Ecto neural progenitor cell (in vitro differentiated cells): ENCODE results near the gene MT1F.

Experiments used
- DNase-seq: peaks from one replicate; pipeline ENCODE4 v3.0.0-alpha.2; 2018; ENCODE audit warnings: low spot score

The MT1F gene

DNA sequence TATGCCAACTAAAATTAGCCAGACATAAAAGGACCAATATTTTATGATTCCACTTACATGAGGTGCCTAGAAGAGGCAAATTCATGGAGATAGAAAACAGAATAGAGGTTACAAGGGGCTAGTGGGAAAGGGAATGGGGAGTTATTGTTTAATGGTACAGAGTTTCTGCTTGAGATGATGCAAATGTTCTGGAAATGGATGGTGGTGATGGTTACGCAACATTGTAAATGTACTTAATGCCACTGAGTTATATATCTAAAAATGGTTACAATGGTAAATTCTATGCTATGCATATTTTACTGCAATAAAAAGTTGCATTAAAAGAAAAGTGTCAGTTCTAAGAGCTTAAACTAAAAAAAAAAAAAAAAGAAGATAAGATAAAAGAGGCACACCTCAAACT is 42.4 kb downstream of the MT1F start:
- no peak for DNase-seq

DNA sequence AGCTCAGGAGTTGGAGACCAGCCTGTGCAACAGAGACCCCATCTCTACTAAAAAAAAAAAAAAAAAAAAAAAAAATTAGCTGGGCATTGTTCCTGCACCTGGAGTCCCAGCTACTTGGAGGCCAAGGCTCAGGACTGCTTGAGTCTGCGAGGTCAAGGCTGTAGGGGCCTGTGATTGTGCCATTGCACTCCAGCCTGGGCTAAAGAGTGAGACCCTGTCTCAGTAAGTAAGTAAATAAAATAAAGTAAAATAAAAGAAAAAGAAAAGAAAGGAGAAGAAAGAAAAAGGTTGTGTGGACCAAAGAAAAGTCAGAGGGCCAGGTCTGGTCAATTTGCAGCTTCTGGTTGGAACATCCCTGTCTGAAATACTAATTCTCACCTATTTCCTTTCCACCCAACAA is 42.9 kb downstream of the MT1F start:
- no peak for DNase-seq

DNA sequence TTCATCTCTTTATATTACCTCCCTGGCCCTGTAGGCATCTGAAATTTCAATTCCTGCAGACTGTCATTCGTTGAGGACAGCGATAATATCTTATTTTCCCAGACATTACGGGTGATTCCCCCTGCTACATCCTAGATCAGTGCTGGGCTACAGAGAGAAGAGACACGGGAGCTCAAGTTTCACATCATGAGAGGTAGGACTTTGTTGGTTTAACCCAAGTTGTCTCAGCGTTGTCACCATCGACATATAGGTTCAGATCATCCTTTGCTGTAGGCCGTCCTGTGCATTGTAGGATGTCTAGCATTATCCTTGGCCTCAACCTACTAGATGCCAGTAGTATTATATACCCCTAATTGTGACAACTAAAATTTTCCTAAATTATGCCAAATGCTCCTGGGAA is 43.8 kb downstream of the MT1F start:
- DNase-seq, result no peak

DNA sequence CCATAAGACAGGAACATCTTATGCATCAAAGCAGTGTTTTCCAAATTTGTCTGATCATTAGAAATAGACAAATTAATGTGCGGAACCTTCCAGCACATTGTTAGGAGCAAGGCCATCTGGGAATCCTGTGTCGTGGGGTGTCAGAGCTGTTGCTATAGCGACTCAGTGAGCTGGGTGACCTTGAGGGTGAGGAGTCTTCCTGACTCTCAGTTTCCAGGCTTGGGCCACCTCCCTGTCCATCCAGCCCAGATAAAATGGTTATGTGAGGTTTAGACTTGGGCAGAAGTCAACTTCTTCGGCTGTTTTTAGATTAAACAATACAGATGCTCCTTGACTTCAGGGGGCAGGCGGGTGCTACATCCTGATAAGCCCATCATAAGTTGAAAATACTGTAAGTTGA is 45.1 kb downstream of the MT1F start:
- no peak for DNase-seq
